SK-N-SH treated with all-trans-retinoic acid at 6 μM for 48 hours (cell line): ENCODE data around the gene DENND5B.

Experiments
- ARNTL ChIP-seq: fragments of 450-650 bp; formaldehyde crosslinking; IDR thresholded peaks from 2 replicates; pipeline ENCODE4 v1.5.0; 2020; ENCODE audit warnings: low read depth, mild to moderate bottlenecking, moderate library complexity, borderline replicate concordance
- ZFP30 ChIP-seq: fragments of 450-650 bp; formaldehyde crosslinking; IDR thresholded peaks from 2 replicates; pipeline ENCODE4 v1.5.0; 2022; ENCODE audit warnings: mild to moderate bottlenecking, moderate library complexity
- TF ChIP-seq, protein P1 (sequence below): fragments of 250-450 bp; sonication (Bioruptor Pico); IDR thresholded peaks from 2 replicates; pipeline ENCODE4 v1.5.1; 2020; ENCODE audit warnings: low read depth, mild to moderate bottlenecking, moderate library complexity

GRCh38 chr12:31590642-31591379 lies at the start of gene DENND5B:
- TF ChIP-seq, protein P1, sequence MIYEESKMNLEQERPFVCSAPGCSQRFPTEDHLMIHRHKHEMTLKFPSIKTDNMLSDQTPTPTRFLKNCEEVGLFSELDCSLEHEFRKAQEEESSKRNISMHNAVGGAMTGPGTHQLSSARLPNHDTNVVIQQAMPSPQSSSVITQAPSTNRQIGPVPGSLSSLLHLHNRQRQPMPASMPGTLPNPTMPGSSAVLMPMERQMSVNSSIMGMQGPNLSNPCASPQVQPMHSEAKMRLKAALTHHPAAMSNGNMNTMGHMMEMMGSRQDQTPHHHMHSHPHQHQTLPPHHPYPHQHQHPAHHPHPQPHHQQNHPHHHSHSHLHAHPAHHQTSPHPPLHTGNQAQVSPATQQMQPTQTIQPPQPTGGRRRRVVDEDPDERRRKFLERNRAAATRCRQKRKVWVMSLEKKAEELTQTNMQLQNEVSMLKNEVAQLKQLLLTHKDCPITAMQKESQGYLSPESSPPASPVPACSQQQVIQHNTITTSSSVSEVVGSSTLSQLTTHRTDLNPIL (CRISPR knock-in tag): no peak
- TF ChIP-seq ZFP30 (CRISPR knock-in tag) (no peak), ARNTL (no peak)
